ENCODE data around the gene GPR42.

DNA sequence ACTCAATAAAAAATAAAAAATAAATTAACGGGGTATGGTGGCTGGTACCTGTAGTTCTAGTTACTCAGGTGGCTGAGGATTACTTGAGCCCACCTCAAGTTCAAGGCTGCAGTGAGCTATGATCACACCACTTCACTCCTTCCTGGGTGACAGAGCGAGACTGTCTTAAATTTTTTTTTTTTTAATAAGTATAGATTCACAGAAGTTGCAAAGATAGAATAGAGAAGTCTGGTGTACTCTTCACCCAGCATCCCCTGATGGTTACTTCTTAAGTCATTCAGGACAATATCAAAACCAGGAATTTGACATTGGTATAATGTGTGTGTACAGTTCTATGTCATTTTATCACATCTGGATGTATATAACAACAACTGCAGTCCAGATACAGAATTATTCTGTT lies 49.6 kb upstream of the GPR42 start:
- TF ChIP-seq, protein P1, sequence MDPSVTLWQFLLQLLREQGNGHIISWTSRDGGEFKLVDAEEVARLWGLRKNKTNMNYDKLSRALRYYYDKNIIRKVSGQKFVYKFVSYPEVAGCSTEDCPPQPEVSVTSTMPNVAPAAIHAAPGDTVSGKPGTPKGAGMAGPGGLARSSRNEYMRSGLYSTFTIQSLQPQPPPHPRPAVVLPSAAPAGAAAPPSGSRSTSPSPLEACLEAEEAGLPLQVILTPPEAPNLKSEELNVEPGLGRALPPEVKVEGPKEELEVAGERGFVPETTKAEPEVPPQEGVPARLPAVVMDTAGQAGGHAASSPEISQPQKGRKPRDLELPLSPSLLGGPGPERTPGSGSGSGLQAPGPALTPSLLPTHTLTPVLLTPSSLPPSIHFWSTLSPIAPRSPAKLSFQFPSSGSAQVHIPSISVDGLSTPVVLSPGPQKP (IDR thresholded peaks at IDR 0.05; ENCODE audit: low read depth, low read length): no peak
- no peak for TF ChIP-seq POLR2A (IDR thresholded peaks at IDR 0.05; ENCODE audit: low read length)
- TF ChIP-seq, protein P2, sequence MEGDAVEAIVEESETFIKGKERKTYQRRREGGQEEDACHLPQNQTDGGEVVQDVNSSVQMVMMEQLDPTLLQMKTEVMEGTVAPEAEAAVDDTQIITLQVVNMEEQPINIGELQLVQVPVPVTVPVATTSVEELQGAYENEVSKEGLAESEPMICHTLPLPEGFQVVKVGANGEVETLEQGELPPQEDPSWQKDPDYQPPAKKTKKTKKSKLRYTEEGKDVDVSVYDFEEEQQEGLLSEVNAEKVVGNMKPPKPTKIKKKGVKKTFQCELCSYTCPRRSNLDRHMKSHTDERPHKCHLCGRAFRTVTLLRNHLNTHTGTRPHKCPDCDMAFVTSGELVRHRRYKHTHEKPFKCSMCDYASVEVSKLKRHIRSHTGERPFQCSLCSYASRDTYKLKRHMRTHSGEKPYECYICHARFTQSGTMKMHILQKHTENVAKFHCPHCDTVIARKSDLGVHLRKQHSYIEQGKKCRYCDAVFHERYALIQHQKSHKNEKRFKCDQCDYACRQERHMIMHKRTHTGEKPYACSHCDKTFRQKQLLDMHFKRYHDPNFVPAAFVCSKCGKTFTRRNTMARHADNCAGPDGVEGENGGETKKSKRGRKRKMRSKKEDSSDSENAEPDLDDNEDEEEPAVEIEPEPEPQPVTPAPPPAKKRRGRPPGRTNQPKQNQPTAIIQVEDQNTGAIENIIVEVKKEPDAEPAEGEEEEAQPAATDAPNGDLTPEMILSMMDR (IDR thresholded peaks at IDR 0.05): no peak
- no peak for TF ChIP-seq GATA3 (IDR thresholded peaks at IDR 0.05; ENCODE audit: borderline replicate concordance)
- no peak for TF ChIP-seq NR3C1 (IDR thresholded peaks at IDR 0.05)
- TF ChIP-seq EP300 (IDR thresholded peaks at IDR 0.05): no peak
- TF ChIP-seq, protein P3, sequence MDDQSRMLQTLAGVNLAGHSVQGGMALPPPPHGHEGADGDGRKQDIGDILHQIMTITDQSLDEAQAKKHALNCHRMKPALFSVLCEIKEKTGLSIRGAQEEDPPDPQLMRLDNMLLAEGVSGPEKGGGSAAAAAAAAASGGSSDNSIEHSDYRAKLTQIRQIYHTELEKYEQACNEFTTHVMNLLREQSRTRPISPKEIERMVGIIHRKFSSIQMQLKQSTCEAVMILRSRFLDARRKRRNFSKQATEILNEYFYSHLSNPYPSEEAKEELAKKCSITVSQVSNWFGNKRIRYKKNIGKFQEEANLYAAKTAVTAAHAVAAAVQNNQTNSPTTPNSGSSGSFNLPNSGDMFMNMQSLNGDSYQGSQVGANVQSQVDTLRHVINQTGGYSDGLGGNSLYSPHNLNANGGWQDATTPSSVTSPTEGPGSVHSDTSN (IDR thresholded peaks at IDR 0.05): no peak
- no peak for TF ChIP-seq PHF8 (IDR thresholded peaks at IDR 0.05; ENCODE audit: borderline replicate concordance, low read depth)
- TF ChIP-seq, protein P4, sequence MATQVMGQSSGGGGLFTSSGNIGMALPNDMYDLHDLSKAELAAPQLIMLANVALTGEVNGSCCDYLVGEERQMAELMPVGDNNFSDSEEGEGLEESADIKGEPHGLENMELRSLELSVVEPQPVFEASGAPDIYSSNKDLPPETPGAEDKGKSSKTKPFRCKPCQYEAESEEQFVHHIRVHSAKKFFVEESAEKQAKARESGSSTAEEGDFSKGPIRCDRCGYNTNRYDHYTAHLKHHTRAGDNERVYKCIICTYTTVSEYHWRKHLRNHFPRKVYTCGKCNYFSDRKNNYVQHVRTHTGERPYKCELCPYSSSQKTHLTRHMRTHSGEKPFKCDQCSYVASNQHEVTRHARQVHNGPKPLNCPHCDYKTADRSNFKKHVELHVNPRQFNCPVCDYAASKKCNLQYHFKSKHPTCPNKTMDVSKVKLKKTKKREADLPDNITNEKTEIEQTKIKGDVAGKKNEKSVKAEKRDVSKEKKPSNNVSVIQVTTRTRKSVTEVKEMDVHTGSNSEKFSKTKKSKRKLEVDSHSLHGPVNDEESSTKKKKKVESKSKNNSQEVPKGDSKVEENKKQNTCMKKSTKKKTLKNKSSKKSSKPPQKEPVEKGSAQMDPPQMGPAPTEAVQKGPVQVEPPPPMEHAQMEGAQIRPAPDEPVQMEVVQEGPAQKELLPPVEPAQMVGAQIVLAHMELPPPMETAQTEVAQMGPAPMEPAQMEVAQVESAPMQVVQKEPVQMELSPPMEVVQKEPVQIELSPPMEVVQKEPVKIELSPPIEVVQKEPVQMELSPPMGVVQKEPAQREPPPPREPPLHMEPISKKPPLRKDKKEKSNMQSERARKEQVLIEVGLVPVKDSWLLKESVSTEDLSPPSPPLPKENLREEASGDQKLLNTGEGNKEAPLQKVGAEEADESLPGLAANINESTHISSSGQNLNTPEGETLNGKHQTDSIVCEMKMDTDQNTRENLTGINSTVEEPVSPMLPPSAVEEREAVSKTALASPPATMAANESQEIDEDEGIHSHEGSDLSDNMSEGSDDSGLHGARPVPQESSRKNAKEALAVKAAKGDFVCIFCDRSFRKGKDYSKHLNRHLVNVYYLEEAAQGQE (IDR thresholded peaks at IDR 0.05): no peak
- TF ChIP-seq RCOR1 (IDR thresholded peaks at IDR 0.05; ENCODE audit: low read depth, low read length): no peak
- TF ChIP-seq CEBPB (IDR thresholded peaks at IDR 0.05): no peak
- TF ChIP-seq, protein P5, sequence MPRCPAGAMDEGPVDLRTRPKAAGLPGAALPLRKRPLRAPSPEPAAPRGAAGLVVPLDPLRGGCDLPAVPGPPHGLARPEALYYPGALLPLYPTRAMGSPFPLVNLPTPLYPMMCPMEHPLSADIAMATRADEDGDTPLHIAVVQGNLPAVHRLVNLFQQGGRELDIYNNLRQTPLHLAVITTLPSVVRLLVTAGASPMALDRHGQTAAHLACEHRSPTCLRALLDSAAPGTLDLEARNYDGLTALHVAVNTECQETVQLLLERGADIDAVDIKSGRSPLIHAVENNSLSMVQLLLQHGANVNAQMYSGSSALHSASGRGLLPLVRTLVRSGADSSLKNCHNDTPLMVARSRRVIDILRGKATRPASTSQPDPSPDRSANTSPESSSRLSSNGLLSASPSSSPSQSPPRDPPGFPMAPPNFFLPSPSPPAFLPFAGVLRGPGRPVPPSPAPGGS (IDR thresholded peaks at IDR 0.05): no peak
- TF ChIP-seq HDAC2 (IDR thresholded peaks at IDR 0.05): no peak
- no peak for TF ChIP-seq HOXB13 (CRISPR knock-in tag; IDR thresholded peaks at IDR 0.05; ENCODE audit: low read depth)
